Stimulated activated CD8-positive, alpha-beta memory T cell treated with anti-CD3 and anti-CD28 coated beads, Interleukin-15, amount 100 ng/mL, for 1 hour (primary cell): ENCODE data around the gene PLXDC1.
"Not testable (repeated sequence)": the region's sequence is repeated elsewhere in the genome, so short reads cannot be mapped to it uniquely, and the experiment has no call there.

Experiments
- DNase-seq: peaks from one replicate; pipeline ENCODE4 v3.0.0-alpha.2; 2020; ENCODE audit warnings: low read depth

The PLXDC1 gene

GRCh38 chr17:39125143-39125875 lies 26.1 kb downstream of the PLXDC1 start:
- no peak for DNase-seq

DNA sequence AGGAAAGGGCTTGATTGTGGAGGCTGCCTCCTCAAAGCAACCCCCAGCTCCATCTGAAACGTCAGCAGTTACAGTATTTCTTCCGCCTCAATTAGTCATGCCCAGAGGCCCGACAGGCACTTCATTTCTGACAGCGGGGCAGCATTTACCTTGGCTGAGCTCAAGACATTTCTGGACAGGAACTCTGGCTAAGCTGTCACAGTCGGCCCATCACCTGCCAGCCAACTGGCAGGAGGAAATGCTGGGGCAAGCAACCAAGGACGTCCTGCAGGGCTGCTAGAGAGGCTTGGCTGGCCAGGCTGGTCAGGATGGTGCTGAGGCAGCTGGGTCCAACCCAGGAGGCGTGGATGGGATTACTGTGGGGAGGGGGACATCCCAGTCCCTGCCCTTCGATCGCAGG lies 27.8 kb downstream of the PLXDC1 start:
- no peak for DNase-seq

- no peak for DNase-seq
Measured at GRCh38 chr17:39122991-39123390, 28.4 kb downstream of the PLXDC1 start.

- not testable (repeated sequence) for DNase-seq
Measured at GRCh38 chr17:39121919-39122318, 29.5 kb downstream of the PLXDC1 start.

DNA sequence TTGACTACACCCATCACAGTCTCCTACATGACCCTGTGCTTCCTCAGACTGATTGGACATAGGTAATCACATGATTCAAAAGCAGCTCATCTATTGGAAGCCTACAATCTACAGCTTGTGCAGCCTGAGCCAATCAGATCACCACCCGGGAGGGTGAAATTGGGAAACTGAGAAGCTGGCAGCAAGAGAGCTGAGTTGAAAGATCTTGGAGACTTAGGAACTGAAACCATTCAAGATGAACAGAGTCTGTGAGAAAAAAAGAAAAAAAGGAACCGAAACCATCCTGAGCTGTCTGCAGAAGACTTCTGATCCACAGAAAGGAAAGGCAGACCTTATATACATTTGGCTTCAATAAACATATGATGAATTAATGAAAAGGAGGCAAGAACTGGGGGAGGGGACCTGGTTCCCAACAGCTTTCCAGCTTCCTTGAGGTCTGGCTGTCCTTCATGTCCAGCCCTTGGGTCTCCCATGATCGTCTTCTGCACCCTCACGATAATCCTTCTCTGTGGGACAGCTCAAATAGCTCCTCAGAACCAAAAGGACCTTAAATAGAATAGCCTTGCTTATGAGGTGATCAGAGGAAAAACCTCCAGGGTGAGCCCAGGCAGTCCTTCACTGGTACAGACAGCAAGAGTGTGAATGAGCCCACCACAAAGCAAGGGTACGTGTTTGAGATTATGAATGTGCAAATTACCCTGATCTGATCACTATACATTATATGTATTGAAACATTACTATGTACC lies 32.6 kb downstream of the PLXDC1 start:
- no peak for DNase-seq

- DNase-seq: no peak
Measured at GRCh38 chr17:39116224-39116623, 35.2 kb downstream of the PLXDC1 start.

DNA sequence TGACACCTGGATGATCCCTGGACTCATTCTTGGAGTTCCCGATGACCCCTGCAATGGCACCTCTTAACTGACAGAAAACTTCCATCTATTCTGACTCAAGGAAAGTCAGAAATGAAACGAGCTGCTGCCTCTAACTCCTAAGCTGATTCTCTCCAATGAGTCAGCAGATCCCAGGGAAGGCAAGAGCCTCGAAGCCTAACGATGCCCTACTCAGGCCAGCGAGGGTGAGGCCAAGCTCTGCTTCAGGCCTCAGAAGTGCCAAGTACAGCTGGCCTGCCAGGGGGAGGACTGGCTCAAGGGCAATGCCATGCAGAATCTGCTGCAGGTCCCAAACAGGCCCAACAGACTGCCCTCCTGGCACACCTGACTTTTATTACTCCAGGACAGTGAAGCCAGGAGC lies 36.3 kb downstream of the PLXDC1 start:
- no peak for DNase-seq

- no peak for DNase-seq
Measured at GRCh38 chr17:39114723-39115122, 36.7 kb downstream of the PLXDC1 start.

- DNase-seq: no peak
Measured at GRCh38 chr17:39113871-39114270, 37.6 kb downstream of the PLXDC1 start.

DNA sequence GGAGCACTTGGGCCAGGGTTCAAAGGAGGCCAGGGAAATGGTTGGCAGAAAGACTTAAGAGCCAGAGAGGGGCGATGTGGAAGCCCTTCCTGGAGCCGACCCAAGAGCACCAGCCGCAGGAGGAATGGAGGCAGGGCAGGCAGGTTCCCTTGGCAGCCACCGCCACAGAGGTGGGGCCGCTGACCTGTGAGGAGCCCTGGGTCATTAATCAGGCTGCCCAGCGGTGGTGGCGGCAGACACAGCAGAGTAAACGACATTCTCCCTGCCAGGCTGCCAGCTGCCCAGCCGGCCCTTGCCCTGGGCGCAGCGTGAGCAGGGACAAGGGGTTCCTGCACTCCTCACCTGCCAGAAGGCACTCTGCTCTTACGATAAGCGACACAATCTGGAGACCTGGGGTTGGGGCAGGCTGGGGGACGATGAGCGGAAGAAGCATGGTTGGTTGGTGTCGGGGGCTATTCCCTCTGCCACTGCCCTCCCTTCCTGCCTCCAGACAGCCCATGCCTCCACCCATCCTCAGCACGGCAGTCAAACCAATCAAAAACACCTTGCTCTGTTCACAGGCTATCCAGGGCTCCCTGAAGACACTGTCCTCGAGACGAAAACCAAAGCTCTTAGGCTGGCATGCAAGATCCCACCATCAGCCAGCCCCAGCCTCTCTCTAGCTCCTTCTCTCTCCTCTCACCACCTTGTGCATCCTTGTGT lies 40.9 kb downstream of the PLXDC1 start:
- no peak for DNase-seq

DNA sequence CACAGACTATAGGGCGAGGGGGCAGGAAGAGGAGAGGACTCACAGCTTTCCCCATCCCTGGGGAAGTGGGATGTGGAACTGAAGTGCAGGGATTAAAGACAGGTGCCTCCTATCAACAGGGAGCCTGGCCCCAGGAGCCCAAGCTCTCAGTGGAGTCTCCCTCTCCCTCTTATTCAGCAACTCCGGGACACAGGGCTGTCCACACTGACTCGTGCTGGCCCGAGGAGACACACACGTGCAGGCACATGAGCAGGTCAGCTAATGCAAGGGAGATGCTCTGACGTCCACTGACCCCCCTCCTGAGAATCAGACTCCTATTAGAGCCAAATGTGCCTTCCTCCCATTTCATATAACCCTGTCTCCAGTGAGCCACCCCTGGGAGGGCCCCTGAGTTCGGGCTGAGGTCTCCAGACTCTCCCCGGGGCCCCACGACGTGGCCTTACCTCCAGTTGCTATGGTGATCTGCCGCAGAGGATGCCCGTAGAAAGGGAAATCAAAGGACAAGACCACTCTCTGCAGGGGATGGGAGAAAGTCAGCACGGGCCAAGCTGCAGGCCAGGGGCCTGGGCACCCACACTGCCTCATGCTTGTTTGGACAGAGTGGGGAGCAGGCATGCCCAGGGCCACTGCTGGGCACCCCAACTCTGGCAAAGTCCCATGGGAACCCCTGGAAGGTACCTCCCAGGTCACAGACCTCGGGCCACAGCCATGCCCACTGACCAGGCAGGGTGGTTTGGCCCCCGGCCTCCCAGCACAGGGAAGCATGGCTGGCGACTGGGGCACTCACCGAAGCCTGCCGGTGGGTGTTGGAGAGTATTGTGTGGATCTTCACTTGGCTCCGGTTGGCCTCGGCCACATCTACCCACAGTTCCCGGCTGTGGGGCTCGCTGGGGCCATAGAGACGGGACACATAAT lies 42.7 kb downstream of the PLXDC1 start:
- no peak for DNase-seq

GRCh38 chr17:39107973-39108372 lies 43.5 kb downstream of the PLXDC1 start:
- no peak for DNase-seq

DNA sequence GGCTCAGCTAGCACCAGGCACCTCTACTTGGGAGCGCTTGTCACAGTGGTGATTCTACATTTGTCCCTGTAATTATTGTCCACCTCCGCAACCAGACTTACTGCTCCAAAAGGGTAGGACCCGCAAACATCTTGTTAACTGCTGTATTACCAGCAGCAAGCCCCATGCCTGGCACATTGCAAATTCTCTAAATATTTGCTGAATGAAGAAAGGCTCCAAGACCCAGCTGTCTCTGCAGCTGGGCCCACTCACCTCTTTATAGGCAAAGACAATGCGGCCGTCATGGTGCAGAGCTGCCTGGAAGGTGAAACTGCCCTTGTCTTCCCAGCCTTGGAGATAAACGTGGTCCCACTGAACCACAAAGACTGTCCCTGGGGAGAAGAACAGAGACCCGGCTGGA lies 44.3 kb downstream of the PLXDC1 start:
- no peak for DNase-seq

GRCh38 chr17:39105705-39106104 lies 45.7 kb downstream of the PLXDC1 start:
- no peak for DNase-seq

DNA sequence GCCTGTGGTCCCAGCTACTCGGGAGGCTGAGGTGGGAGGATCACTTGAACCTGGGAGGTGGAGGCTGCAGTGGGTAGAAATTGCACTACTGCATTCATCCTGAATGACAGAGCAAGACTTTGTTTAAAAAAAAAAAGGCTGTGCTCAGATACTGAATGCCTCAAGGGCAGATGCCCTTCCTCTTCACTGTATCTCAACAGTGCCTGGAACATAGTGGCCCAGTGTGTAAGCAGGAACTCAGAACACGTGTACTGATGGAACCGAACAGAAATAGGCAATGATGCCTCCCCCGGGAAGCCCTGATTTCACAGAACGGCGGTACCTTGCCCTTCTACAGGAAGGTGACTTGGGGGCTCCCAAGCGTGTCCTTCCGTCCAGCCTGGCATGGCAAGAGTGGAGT lies 46.8 kb downstream of the PLXDC1 start:
- no peak for DNase-seq

DNA sequence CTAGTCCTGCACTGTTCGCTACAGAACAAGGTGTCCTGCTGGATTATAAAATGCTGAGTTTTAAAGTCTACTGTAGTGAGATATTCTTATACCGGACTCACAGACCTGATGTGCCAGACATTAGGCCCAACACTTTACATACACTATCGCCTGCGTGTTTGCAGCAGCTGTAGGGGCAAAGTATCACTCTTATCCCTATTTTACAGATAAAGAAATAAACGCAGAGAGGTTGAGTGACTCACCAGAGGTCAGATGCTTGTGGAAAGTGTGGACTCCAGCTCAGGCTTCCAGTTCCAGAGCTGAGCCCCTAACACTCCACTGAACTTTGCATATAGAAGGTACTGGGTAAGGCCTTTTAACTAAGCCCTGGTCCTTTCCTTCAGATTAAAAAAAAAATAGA lies 47.4 kb downstream of the PLXDC1 start:
- DNase-seq: no peak

- DNase-seq: no peak
Measured at GRCh38 chr17:39101091-39101490, 50.3 kb downstream of the PLXDC1 start.

DNA sequence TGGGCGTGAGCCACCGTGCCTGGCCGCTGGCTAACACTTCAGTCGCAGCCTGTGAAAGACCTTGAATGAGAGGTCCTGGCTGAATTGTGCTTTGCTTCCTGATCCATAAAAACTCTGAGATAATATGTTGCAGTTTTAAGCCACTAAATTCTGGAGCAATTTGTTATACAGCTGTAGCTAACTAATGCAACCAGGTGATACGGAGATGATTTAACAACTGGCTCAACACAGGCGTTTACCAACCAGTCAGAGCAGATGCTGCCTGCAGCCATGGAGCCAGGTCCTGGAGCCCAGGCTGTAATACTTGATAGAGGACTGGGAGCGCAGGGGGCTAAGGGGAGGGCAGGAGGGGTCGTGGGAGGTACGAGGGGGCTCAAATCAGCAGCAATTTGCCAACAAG lies 50.9 kb downstream of the PLXDC1 start:
- DNase-seq: no peak

- no peak for DNase-seq
Measured at GRCh38 chr17:39099663-39100286, 51.7 kb downstream of the PLXDC1 start.

DNA sequence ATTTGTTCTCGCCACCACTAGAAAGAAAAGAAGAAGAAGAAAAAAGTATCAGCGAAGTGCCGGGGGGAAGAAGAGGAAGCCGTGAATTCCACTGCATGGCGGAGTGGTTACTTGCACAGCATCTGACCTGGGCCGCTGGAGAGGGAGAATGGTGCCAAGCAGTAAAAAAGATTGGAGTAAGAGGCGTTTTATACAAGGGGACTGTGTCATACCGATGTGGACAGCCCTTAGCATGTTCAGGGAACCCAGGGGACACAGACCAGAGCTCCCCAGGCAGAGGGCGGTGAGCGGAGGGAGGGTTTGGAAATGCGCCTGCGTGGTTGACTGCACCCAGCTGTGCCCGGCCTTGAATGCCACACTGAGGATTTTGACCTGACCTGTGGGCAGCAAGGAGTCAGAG lies 52.8 kb downstream of the PLXDC1 start:
- no peak for DNase-seq

DNA sequence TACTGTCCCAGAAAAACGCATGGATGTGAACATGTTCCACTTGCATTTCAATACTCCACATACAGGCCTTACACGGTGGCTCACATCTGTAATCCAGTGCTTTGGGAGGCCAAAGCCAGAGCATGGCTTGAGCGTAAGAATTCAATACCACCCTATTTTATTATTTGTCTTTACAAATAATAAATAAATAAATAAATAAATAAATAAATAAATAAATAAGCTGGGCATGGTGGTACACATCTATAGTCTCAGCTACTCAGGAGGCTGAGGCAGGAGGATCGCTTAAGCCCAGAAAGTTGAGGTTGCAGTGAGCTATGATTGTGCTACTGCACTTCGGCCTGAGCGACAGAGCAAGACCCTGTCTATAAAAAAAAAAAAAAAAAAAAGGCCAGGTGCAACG lies 53.9 kb downstream of the PLXDC1 start:
- no peak for DNase-seq

DNA sequence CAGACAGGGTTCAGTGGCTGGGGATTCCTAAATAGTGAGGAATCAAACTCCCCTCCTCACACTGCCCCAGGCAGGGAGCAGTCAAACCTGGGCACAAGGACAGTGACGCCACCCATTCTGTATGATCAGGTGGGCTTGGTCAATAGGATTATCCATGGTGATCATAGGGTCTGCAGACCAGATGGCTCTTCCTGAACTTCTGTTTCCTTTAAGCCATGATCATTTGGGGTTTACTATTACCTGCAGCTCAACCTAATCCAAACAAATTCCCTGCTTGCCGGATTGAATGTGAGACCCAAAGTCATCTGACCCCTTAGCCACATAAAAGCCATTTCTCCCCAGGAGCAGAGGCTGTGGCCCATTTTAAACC lies 54.3 kb downstream of the PLXDC1 start:
- no peak for DNase-seq
